HG03565 (cell line): ENCODE results near the gene CCR5.

Experiments used
- ATAC-seq: cut with Tn5 transposase; IDR thresholded peaks from one replicate; pipeline ENCODE4 v1.9.1; 2021; ENCODE audit warnings: mild to moderate bottlenecking, moderate library complexity; ENCODE audit not compliant: unreplicated experiment

Gene CCR5

DNA sequence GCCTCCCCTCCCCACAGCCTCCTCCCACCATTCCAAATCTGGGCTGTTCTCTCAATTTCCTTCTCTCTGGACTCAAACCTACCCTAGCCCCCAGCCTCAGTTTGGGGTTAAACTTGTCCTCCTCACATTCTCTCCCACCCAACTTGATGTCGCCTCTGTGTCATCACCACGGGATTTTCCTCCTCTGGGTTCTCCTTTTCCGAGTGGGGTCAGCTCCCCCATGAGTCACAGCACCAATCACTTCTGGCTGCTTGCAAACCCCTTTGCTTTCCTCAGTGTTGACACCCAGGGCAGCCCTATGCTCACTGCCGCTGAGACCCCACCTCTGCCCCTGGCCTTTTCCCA is 35.7 kb downstream of the CCR5 start:
- ATAC-seq: no peak

DNA sequence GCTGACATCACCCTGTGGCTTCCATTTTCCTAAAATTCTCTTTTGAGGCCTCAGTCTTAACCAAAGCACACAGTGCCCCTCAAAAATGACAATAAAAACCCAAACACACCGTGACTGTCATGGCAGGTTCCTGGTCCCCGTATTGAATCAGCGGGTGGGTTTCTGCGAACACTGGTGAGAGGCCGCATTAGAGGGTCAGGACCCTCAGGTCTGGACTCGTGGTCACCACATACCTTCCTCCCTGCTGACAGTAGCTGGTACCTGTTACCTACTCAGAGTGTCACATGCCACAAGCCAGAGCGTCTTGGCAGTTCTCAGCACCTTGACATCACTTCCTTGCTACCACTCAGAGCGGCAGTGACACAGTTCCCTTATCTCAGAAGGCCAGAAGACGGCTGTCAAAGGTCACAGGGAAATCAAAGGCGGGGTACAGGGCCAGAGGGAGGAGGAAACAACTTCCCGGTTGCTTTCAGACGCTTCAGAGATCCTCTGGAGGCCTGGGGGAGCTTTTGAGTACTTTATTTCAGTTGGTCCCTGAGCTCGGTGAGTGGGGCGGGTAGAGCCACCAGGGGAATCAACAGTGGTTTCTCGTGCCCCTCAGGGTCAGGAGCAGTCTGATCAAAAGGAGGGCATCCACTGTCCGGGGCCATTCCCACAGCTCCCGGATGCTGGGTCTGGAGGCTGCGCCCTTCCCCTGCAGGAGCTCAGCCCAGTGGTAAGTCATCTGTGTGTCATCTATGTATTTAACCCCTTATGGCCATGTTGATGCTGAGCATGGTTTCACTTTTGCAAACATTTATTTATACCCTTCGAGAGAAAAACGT is 36.3 kb downstream of the CCR5 start, which contains the start of the genes CCR5AS and CCRL2:
Gene CCR5AS, minus strand, starts transcription at position 279 of the 824 bp plus-strand sequence.
Gene CCRL2, plus strand, starts transcription at position 472 of the 824 bp plus-strand sequence. CDS start 821 bp downstream, outside the sequence.
- no peak for ATAC-seq

DNA sequence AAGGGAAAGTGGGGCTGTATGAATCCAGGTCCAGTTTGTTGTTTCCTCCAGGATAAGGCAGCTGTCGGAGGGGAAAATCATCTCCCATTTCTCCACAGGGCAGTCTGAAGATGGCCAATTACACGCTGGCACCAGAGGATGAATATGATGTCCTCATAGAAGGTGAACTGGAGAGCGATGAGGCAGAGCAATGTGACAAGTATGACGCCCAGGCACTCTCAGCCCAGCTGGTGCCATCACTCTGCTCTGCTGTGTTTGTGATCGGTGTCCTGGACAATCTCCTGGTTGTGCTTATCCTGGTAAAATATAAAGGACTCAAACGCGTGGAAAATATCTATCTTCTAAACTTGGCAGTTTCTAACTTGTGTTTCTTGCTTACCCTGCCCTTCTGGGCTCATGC is 37.2 kb downstream of the CCR5 start:
- ATAC-seq: no peak

DNA sequence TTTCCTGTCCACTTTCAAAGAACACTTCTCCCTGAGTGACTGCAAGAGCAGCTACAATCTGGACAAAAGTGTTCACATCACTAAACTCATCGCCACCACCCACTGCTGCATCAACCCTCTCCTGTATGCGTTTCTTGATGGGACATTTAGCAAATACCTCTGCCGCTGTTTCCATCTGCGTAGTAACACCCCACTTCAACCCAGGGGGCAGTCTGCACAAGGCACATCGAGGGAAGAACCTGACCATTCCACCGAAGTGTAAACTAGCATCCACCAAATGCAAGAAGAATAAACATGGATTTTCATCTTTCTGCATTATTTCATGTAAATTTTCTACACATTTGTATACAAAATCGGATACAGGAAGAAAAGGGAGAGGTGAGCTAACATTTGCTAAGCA is 38.1 kb downstream of the CCR5 start:
- no peak for ATAC-seq

DNA sequence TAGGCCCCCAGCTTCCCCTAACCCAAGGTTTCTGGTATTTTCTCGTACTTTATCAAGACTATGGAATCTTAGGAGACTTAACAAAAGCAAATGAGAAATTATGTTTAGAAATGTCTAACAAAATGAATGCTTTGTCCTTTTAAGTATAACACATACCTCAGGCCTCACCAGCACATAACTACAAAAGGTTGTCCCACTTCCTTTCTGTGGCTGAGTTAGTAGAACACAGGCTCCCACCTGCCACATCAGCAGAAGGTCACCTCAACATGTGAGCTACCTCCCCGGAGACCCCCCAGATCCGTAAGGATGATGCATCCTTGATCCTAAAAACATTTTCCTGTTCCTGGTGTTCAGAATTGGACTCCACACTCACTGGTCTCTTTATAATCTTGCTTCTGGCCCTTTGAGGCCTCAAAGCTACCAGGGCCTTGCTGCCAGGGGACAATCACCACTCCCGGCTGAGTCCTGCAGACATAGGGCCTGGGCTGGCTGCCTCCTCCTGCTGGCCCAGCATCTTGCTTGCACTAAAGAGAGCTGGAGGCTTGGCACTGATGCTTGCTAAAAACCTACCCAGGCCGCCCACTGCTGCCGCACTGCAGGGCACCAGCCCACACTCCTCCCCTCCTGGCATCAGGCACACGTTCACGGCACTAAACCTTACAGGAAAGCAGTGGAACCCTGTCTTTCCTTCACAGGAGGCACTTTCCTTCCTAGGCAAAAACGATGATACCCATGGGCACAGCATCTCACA is 39.2 kb downstream of the CCR5 start:
- ATAC-seq: no peak

DNA sequence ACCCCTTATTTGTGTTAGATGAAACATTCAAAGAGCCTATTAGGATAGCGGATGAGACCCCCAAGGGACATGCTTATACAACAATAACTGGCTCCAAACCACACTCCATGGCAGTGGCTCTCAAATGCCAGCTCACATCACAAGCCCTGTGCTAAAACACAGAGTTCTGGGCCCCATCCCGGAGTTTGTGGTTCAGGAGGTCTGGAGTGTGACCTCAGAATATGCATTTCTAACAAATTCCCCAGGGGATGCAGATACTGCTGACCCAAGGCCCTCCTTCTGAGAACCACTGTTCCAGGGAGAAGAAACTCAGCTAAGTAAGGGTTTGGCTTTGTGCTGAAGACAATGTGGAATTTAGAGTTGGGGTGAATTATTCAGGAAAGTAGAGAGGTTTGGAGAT is 39.9 kb downstream of the CCR5 start:
- no peak for ATAC-seq

DNA sequence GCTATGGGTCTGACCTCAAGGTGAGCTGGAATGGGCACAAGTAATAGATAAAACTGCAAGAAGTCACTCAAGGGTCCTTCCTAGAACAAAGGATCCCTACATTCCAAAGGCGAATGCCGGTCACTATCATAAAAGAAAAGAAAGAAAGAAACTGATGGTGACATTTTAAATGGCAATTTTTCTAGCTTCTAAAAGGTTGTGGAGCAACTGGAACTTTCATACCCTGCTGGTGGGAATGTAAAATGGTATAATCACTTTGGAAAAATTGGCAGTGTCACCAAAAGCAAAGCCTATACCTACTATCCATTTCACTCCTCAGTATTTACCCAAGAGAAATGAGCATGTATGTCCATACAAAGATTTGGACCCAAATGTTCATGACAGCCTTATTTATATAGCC is 40.5 kb downstream of the CCR5 start:
- ATAC-seq: no peak

DNA sequence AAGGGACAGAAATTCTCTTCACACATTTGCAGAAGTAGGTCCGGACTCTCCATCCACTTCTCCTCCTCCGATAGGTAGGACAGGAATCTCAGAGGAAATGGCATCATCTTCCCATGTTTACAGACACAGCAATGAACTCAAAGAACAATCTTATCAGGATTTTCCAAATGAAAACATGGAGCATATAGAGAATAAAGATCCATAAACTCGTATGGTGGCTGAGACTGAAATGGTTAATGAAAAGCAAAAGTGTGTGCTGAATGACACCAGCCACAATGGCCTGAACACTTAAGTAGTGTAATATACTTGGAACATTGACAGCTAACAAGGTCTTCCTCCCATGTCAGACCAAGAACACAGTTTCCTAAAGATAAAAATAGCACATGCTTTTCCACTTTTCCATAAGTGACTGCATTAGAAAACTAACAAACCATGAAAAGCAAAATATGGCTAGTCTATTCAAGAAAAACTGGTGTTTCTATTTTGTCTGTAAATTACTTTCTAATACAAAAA is 42.1 kb downstream of the CCR5 start:
- no peak for ATAC-seq

DNA sequence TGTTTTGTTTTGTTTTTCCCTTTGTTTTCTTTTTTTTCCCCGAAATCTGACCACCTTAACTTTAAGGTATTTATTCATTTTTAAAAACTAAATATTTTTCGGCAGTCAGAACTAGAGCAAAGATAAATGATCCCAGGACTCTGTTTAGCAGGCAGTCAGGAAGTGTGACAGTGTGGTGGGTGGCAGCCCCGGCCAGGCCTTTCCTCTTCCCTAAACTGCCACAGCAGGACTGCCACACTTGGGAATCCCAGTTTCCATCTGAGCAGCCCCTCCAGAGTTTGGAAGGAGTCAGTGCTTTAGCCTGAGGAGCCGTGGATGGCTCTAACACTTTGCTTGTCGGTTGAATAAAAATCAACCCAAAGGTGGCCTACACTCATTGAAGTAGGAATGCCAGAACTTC is 43.2 kb downstream of the CCR5 start:
- no peak for ATAC-seq

DNA sequence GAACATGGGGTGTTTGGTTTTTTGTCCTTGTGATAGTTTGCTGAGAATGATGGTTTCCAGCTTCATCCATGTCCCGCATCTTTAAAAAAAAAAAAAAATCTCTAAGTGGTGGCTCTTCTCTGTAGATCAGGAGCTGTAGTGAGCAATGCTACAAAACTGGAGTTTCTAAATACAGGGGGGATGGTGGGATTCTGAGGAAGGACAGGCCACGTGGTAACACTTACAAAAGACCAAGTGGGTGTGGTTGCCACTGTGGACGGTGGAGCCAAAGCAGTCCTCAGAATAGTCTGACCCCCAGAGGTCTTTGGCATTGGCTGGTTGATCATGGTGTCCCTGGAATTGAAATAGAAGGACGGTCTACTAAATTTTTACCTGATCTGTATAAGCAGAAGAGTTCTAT is 44.0 kb downstream of the CCR5 start:
- ATAC-seq: no peak

DNA sequence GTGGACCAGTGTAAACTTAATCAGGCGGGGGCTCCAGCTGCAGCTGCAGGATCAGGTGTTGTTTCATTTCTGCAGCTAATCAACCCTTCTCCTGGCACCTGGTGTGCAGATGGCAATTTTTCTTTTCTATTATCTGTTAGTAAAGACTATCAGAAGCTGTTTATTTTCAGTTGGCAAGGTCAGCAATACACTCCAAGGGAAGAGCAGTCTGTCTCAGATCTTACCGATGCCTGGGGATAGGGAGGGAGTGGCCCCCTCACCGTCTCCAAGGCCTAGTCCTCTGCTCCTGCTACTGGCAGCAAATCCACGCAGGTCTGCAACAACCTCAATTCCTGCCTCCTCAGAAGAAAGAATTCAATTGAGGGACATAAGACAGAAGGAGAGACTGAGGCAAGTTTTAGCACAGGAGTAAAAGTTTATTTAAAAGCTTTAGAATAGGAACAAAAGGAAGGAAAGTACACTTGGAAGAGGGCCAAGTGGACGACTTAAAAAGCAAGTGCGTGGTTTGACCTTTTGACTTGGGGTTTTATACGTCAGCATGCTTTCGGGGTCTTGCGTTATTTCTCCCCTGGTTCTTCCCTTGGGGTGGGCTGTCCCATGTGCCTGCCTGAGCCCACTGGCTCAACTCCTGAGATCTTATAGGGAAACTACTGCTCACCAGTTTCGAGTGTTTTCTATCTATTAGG is 45.5 kb downstream of the CCR5 start:
- no peak for ATAC-seq

DNA sequence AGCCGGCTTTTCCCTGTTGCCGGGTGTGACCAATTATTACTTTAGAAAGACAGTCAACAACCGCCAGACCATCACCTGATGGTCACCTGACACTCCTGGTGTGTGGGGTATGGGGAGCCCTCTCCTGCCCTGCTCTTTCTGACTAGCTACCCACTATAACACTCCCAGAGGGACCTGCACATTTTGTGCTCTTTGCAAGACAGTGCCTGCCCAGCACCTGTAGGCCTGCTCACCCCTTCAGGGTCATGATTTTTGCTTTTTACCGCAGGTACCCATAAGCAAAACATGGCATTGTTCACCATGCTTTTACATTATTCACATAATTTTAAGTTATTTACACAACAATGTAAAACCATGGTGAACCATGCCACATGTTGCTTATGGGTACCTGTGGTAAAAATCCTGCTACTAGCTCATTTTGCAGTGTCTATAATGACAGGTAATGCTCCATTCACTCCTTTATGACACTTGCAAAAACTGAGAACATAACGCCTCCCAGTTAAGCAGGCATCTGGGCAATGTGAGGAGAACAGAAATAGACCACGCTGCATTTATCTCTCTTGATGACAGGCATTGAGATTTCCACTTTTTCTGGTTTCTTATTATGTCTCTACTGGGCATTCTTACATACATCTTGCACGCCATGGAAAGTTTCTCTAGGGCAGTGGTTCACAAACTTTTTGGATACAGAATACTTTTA is 46.2 kb downstream of the CCR5 start:
- ATAC-seq: no peak

DNA sequence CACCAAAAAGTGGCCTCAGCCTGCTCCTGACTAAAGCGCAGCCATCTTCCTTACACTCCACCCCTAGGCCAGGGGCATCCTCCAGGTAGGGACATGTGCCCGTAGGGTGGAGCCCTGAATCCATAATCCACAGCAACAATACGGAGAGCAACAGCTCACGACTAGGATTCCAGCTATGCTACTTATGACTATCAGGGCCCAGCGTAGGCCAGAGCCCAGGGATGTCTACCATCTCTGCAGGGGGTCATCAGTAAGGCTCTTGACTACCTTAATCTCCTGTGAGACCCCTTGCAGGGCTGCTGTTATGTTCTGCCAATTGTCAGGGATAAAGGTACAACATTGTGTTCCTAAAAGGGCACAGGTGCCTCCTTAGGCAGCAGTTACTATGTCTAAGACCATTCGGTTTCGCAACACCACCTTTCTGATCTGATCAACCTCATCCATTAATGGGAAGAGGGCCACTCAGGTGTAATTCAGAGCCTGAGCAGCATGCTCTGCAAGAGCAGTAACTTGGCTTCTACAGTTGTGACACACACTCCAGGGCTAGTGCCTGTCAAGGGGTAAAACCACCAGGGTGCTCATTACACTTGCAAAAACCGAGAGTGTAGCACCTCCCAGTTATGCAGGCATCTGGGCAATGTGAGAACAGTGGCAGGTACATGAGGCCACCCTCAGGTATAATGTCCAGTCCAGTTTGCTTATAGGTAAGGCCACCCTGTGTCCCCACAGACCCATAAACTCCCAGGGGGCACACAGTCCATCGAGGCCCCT is 47.3 kb downstream of the CCR5 start:
- ATAC-seq: no peak

DNA sequence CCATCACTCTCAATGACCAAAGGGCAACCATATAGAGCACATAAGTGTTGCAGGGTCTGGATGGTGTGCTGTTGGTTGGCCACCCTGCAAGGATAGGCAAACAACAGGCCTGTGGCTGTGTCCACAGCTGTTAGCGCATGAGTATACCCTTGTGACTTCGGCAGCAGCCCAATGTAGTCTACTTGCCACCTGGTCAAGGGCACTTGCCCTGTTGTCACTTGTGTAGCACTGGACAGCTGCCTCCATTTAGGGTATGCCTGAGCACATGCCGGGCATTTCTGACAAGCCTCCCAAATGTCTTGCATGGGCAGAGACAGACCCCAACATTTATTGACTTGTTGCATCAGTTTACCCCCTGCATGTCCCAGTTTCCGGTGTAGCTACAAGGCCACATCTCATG is 49.1 kb downstream of the CCR5 start:
- no peak for ATAC-seq

DNA sequence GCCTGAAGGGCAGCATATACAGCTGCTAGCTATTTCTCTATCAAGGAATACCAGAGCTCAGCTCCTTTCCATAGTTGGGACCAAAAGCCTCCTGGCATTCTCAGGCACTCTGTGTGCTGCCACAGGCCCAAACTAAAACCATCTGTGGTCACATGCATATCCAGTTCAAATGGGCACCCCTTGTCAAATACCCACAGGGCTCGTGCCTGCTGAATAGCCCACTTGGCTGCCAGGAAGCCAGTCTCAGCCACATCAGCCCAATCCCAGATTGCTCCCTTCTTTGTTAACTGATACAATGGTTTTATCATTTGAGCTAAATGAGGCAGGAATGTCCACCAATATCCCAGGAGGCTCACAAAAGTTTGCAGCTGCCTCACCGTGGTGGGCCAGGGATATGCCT is 50.2 kb downstream of the CCR5 start:
- no peak for ATAC-seq

DNA sequence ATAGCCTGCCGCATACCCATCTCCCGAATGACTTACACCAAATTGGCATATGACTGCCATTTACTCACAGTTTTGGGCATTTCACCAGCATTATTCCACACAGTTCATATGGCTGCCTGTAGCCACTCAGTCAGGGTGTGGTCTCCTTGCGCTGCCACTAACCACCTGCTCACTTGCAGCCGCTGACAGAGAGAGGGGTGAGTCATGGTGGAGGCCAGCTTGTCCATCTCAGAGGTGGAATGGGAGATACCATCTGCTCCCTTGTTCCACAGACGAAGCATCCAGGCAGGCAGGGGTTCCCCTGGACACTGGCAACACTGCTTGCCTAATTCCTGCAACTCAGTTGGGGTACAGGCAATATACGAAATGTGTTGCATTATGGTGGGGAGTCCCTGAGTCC is 51.9 kb downstream of the CCR5 start:
- no peak for ATAC-seq

DNA sequence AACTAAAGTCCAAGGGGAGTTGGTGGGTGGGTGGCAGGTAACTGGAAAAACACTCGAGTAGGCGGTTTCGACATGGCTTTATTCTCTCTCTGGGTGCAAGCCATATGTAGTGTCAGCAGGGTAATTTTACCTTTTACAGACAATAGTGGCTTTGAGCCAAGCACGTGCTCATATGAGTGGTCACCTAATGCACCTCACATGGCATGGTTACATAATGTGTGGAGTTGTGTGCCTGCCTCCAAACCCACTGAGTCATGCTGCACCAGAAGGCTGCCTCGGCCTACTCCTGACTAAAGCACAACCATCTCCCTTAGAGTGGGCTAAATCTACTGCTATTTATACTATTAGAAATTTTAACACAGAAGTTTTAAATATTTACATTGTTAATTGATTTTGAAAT is 52.8 kb downstream of the CCR5 start:
- ATAC-seq: no peak
